HG03354 (cell line): ENCODE results near the gene RNF212.
A peak's percentile ranks its signal among the peaks of the same experiment; 100 is the strongest.

Experiments
- ATAC-seq: cut with Tn5 transposase; IDR thresholded peaks from one replicate; pipeline ENCODE4 v1.9.1; 2021; ENCODE audit warnings: mild to moderate bottlenecking; ENCODE audit not compliant: unreplicated experiment, poor library complexity, severe bottlenecking

Gene RNF212

DNA sequence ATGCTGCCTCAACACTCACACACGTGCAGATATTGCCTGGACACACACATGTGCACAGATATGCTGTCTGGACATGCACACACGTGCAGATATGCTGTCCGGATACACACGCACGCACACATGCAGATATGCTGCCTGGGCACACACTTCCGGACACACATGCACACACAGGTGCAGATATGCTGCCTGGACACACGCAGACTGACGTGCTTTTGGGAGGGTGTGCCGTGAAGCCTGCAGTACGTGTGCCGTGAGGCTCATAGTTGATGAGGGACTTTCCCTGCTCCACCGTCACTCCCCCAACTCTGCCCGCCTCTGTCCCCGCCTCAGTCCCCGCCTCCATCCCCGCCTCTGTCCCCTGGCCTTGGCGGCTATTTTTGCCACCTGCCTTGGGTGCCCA lies 87.2 kb downstream of the RNF212 start:
- ATAC-seq = peak; percentile 67

DNA sequence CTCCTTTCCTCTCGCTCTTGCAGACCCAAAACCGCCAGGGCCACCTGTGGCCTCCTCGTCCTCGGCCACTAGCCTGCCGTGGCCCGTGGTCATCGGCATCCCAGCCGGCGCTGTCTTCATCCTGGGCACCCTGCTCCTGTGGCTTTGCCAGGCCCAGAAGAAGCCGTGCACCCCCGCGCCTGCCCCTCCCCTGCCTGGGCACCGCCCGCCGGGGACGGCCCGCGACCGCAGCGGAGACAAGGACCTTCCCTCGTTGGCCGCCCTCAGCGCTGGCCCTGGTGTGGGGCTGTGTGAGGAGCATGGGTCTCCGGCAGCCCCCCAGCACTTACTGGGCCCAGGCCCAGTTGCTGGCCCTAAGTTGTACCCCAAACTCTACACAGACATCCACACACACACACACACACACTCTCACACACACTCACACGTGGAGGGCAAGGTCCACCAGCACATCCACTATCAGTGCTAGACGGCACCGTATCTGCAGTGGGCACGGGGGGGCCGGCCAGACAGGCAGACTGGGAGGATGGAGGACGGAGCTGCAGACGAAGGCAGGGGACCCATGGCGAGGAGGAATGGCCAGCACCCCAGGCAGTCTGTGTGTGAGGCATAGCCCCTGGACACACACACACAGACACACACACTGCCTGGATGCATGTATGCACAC lies 88.3 kb downstream of the RNF212 start:
- no peak for ATAC-seq

DNA sequence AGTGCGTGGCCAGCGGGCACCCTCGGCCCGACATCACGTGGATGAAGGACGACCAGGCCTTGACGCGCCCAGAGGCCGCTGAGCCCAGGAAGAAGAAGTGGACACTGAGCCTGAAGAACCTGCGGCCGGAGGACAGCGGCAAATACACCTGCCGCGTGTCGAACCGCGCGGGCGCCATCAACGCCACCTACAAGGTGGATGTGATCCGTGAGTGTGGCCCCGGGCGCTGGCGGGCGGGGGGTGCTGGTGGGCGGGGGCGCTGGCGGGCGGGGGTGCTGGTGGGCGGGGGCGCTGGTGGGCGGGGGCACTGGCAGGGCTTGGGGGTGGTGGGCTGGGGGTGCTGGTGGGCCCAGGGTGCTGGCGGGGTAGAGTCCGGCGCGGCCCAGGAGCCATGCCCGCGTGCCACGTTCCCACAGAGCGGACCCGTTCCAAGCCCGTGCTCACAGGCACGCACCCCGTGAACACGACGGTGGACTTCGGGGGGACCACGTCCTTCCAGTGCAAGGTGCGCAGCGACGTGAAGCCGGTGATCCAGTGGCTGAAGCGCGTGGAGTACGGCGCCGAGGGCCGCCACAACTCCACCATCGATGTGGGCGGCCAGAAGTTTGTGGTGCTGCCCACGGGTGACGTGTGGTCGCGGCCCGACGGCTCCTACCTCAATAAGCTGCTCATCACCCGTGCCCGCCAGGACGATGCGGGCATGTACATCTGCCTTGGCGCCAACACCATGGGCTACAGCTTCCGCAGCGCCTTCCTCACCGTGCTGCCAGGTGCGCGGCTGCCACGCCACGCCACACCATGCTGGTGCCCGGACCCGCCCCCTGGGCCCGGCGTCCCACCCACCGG lies 89.2 kb downstream of the RNF212 start:
- no peak for ATAC-seq

DNA sequence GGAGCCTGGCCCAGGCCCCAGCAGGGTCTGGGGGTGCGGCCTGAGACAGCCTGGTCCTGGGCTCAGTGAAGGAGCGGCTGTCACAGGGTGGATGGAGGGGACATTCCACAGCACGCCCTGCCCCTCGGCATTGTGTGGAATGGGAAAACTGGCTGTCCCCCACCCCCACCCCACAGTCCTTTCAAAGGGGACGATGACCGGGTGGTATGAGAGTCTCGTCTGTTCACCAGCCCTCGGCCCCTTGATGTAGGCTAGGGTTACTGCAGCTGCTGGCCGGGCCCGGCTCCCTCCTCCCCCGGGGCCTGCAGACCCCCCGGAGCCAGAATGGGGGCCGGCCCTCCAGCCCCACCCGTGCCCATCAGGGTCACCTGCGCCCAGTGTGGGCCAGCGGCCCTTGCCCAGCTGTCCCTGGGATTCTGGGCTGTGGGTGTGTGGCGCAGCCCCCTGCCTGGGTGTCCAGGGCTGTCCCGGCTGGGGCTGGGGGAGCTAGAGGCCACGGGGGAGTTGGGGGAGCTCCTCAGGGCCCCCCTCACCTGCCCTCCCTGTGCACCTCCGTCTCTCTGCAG lies 90.2 kb downstream of the RNF212 start:
- no peak for ATAC-seq

DNA sequence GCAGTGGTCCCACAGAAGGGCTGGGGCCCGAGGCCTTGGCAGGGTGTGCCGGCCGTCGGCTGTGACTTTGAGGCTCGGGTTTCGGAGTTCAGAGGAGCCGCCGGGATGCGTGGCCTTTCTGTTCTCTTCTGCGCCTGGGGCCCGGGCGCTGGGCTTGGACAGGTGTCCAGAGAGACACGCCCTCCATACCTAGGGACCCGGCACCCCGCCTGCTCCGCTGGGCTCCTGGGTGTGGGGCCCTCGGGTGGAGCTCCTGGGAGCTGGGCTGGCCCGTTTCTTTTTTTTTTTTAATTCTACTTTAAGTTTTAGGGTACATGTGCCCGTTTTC lies 90.7 kb downstream of the RNF212 start:
- no peak for ATAC-seq

DNA sequence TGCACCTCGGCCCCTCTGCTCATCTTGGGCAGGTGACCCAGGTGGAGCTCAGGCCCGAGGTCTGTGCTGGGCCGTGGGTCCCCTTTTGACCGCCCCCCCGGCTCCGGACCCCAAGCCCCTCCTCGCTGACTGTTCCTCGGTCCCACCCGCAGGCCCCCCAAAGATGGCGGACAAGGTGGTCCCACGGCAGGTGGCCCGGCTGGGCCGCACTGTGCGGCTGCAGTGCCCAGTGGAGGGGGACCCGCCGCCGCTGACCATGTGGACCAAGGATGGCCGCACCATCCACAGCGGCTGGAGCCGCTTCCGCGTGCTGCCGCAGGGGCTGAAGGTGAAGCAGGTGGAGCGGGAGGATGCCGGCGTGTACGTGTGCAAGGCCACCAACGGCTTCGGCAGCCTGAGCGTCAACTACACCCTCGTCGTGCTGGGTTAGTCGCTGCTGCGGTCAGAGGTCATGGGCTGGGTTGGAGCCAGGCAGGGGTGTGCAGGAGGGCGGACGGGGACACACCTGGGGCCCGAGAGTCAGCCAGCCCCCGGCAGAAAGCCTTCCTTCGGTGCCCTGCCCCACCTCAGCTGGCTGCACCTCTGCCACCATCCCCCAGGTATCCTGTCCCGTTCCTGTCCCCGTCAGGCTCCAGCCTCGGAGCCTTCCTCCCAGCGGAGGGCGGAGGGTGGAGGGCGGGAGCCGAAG lies 91.2 kb downstream of the RNF212 start:
- no peak for ATAC-seq
